ELF-1 (cell line): ENCODE data around the gene KCNJ14.

ENCODE experiments used
- DNase-seq: peaks from one replicate; pipeline ENCODE4 v3.0.0-alpha.2; 2016; ENCODE audit warnings: low read depth, low spot score

Gene KCNJ14

GRCh38 chr19:48455171-48455907 lies at the start of gene KCNJ14:
TSS of gene KCNJ14 (plus strand) at chr19:48455574. CDS start at chr19:48461725, 6,151 bp downstream.
- no peak for DNase-seq

GRCh38 chr19:48405850-48406249 lies 49.5 kb upstream of the KCNJ14 start:
- no peak for DNase-seq

- DNase-seq: no peak
Measured at GRCh38 chr19:48413879-48414587, 41.3 kb upstream of the KCNJ14 start.

- DNase-seq: peak; percentile 71
Measured at GRCh38 chr19:48415395-48415794, 40.0 kb upstream of the KCNJ14 start.

GRCh38 chr19:48415806-48416221 lies 39.6 kb upstream of the KCNJ14 start:
- no peak for DNase-seq

- DNase-seq: no peak
Measured at GRCh38 chr19:48417421-48417820, 38.0 kb upstream of the KCNJ14 start.

- DNase-seq: peak; percentile 57
Measured at GRCh38 chr19:48418317-48419064, 36.9 kb upstream of the KCNJ14 start.

- DNase-seq: peak; percentile 78
Measured at GRCh38 chr19:48419158-48419920, 36.0 kb upstream of the KCNJ14 start.

GRCh38 chr19:48421548-48421947 lies 33.8 kb upstream of the KCNJ14 start:
- no peak for DNase-seq

GRCh38 chr19:48424694-48425219 lies 30.6 kb upstream of the KCNJ14 start:
- peak; percentile 77 for DNase-seq

GRCh38 chr19:48428670-48429069 lies 26.7 kb upstream of the KCNJ14 start:
- no peak for DNase-seq

- DNase-seq: no peak
Measured at GRCh38 chr19:48433337-48433736, 22.0 kb upstream of the KCNJ14 start.

- no peak for DNase-seq
Measured at GRCh38 chr19:48436586-48436985, 18.8 kb upstream of the KCNJ14 start.

- no peak for DNase-seq
Measured at GRCh38 chr19:48441360-48442050, 13.9 kb upstream of the KCNJ14 start.

- DNase-seq: no peak
Measured at GRCh38 chr19:48442116-48443035, 13.0 kb upstream of the KCNJ14 start.

GRCh38 chr19:48443256-48443655 lies 12.1 kb upstream of the KCNJ14 start:
- peak; percentile 20 for DNase-seq

- DNase-seq: no peak
Measured at GRCh38 chr19:48443731-48444128, 11.6 kb upstream of the KCNJ14 start.

- peak; percentile 24 for DNase-seq
Measured at GRCh38 chr19:48444129-48444935, 11.0 kb upstream of the KCNJ14 start.

- no peak for DNase-seq
Measured at GRCh38 chr19:48444936-48445200, 10.5 kb upstream of the KCNJ14 start.
